ENCODE measurements around the gene RPAIN.
A peak's percentile ranks its signal among the peaks of the same experiment; 100 is the strongest.

Gene RPAIN

GRCh38 chr17:5439446-5439764 lies 19.4 kb downstream of the RPAIN start:
- peak overlapping the region; percentile 7 for H3K27ac ChIP-seq (ENCODE audit: low read depth, low read length)
- H3K27me3 ChIP-seq (ENCODE audit: control insufficient read depth in 1 of 2, insufficient read depth in 2 of 2, low read length in 2 of 2): no peaks in the 10 kb centered on the region
- H3K36me3 ChIP-seq (ENCODE audit: control insufficient read depth in 1 of 2, insufficient read depth in 2 of 2, low read length in 2 of 2): peaks cover 19 to 40% of the 10 kb centered on the region in 2 donors
- H3K9ac ChIP-seq (ENCODE audit: low read depth in 1 of 2, low read length in 2 of 2): peak overlapping the region; percentile 80 to 81
- peak overlapping the region; percentile 84 to 85 for H3K4me3 ChIP-seq (ENCODE audit: low read depth in 1 of 2, low read length in 2 of 2)
- H3K4me1 ChIP-seq (ENCODE audit: control insufficient read depth in 1 of 2, insufficient read depth in 2 of 2, low read length in 2 of 2): peaks cover 20 to 21% of the 10 kb centered on the region in 2 donors
- no peaks in the 10 kb centered on the region for H3K9me3 ChIP-seq (ENCODE audit: control insufficient read depth in 1 of 2, low read length in 2 of 2)

- Histone ChIP-seq H3K36me3 (ENCODE audit: control insufficient read depth in 1 of 2, insufficient read depth in 2 of 2, low read length in 2 of 2) (peaks cover 24 to 52% of the 10 kb centered on the region in 2 donors), H3K27me3 (ENCODE audit: control insufficient read depth in 1 of 2, insufficient read depth in 2 of 2, low read length in 2 of 2) (no peaks in the 10 kb centered on the region), H3K9me3 (ENCODE audit: control insufficient read depth in 1 of 2, low read length in 2 of 2) (no peaks in the 10 kb centered on the region), H3K27ac (ENCODE audit: low read depth, low read length) (no peak overlapping the region), H3K4me1 (ENCODE audit: control insufficient read depth in 1 of 2, insufficient read depth in 2 of 2, low read length in 2 of 2) (peaks cover 5% of the 10 kb centered on the region in 2 donors), H3K9ac (ENCODE audit: low read depth in 1 of 2, low read length in 2 of 2) (no peak overlapping the region), H3K4me3 (ENCODE audit: low read depth in 1 of 2, low read length in 2 of 2) (no peak overlapping the region)
Observed at GRCh38 chr17:5443728-5444127, 23.7 kb downstream of the RPAIN start.

- no peaks in the 10 kb centered on the region for H3K27me3 ChIP-seq (ENCODE audit: control insufficient read depth in 1 of 2, insufficient read depth in 2 of 2, low read length in 2 of 2)
- no peak overlapping the region for H3K9ac ChIP-seq (ENCODE audit: low read depth in 1 of 2, low read length in 2 of 2)
- H3K9me3 ChIP-seq (ENCODE audit: control insufficient read depth in 1 of 2, low read length in 2 of 2): no peaks in the 10 kb centered on the region
- peaks cover 5% of the 10 kb centered on the region in 2 donors for H3K4me1 ChIP-seq (ENCODE audit: control insufficient read depth in 1 of 2, insufficient read depth in 2 of 2, low read length in 2 of 2)
- no peak overlapping the region for H3K4me3 ChIP-seq (ENCODE audit: low read depth in 1 of 2, low read length in 2 of 2)
- no peak overlapping the region for H3K27ac ChIP-seq (ENCODE audit: low read depth, low read length)
- peaks cover 24 to 55% of the 10 kb centered on the region in 2 donors for H3K36me3 ChIP-seq (ENCODE audit: control insufficient read depth in 1 of 2, insufficient read depth in 2 of 2, low read length in 2 of 2)
Observed at GRCh38 chr17:5444209-5444608, 24.2 kb downstream of the RPAIN start.

GRCh38 chr17:5446786-5447185 lies 26.8 kb downstream of the RPAIN start:
- no peaks in the 10 kb centered on the region for H3K27me3 ChIP-seq (ENCODE audit: control insufficient read depth in 1 of 2, insufficient read depth in 2 of 2, low read length in 2 of 2)
- no peak overlapping the region for H3K4me3 ChIP-seq (ENCODE audit: low read depth in 1 of 2, low read length in 2 of 2)
- H3K36me3 ChIP-seq (ENCODE audit: control insufficient read depth in 1 of 2, insufficient read depth in 2 of 2, low read length in 2 of 2): peaks cover 24 to 71% of the 10 kb centered on the region in 2 donors
- no peaks in the 10 kb centered on the region for H3K4me1 ChIP-seq (ENCODE audit: control insufficient read depth in 1 of 2, insufficient read depth in 2 of 2, low read length in 2 of 2)
- H3K27ac ChIP-seq (ENCODE audit: low read depth, low read length): no peak overlapping the region
- no peaks in the 10 kb centered on the region for H3K9me3 ChIP-seq (ENCODE audit: control insufficient read depth in 1 of 2, low read length in 2 of 2)
- H3K9ac ChIP-seq (ENCODE audit: low read depth in 1 of 2, low read length in 2 of 2): no peak overlapping the region

- no peak overlapping the region for H3K4me3 ChIP-seq (ENCODE audit: low read depth in 1 of 2, low read length in 2 of 2)
Observed at GRCh38 chr17:5464717-5465507, 44.9 kb downstream of the RPAIN start.

GRCh38 chr17:5466295-5466694 lies 46.3 kb downstream of the RPAIN start:
- H3K9ac ChIP-seq (ENCODE audit: low read depth in 1 of 2, low read length in 2 of 2): no peak overlapping the region
- H3K9me3 ChIP-seq (ENCODE audit: control insufficient read depth in 1 of 2, low read length in 2 of 2): no peaks in the 10 kb centered on the region
- no peaks in the 10 kb centered on the region for H3K36me3 ChIP-seq (ENCODE audit: control insufficient read depth in 1 of 2, insufficient read depth in 2 of 2, low read length in 2 of 2)
- no peak overlapping the region for H3K27ac ChIP-seq (ENCODE audit: low read depth, low read length)
- H3K4me1 ChIP-seq (ENCODE audit: control insufficient read depth in 1 of 2, insufficient read depth in 2 of 2, low read length in 2 of 2): peaks cover 8 to 13% of the 10 kb centered on the region in 2 donors
- no peaks in the 10 kb centered on the region for H3K27me3 ChIP-seq (ENCODE audit: control insufficient read depth in 1 of 2, insufficient read depth in 2 of 2, low read length in 2 of 2)
- H3K4me3 ChIP-seq (ENCODE audit: low read depth in 1 of 2, low read length in 2 of 2): no peak overlapping the region

More at GRCh38 chr17:5464717-5465507, 44.9 kb downstream of the RPAIN start:
- H3K27me3 ChIP-seq (ENCODE audit: control insufficient read depth in 1 of 2, insufficient read depth in 2 of 2, low read length in 2 of 2): no peaks in the 10 kb centered on the region
- H3K27ac ChIP-seq (ENCODE audit: low read depth, low read length): no peak overlapping the region
- H3K9ac ChIP-seq (ENCODE audit: low read depth in 1 of 2, low read length in 2 of 2): no peak overlapping the region
- H3K36me3 ChIP-seq (ENCODE audit: control insufficient read depth in 1 of 2, insufficient read depth in 2 of 2, low read length in 2 of 2): peaks cover 0 to 11% of the 10 kb centered on the region in 2 donors
- peaks cover 8 to 13% of the 10 kb centered on the region in 2 donors for H3K4me1 ChIP-seq (ENCODE audit: control insufficient read depth in 1 of 2, insufficient read depth in 2 of 2, low read length in 2 of 2)
- H3K9me3 ChIP-seq (ENCODE audit: control insufficient read depth in 1 of 2, low read length in 2 of 2): no peaks in the 10 kb centered on the region

GRCh38 chr17:5467416-5467815 lies 47.4 kb downstream of the RPAIN start:
- Histone ChIP-seq H3K4me3 (ENCODE audit: low read depth in 1 of 2, low read length in 2 of 2) (peak overlapping the region; percentile 93 to 94), H3K27me3 (ENCODE audit: control insufficient read depth in 1 of 2, insufficient read depth in 2 of 2, low read length in 2 of 2) (no peaks in the 10 kb centered on the region), H3K9ac (ENCODE audit: low read depth in 1 of 2, low read length in 2 of 2) (peak overlapping the region; percentile 78 to 81), H3K27ac (ENCODE audit: low read depth, low read length) (no peak overlapping the region), H3K9me3 (ENCODE audit: control insufficient read depth in 1 of 2, low read length in 2 of 2) (no peaks in the 10 kb centered on the region), H3K36me3 (ENCODE audit: control insufficient read depth in 1 of 2, insufficient read depth in 2 of 2, low read length in 2 of 2) (peaks cover 6 to 8% of the 10 kb centered on the region in 2 donors), H3K4me1 (ENCODE audit: control insufficient read depth in 1 of 2, insufficient read depth in 2 of 2, low read length in 2 of 2) (peaks cover 8 to 13% of the 10 kb centered on the region in 2 donors)

GRCh38 chr17:5468075-5468473 lies 48.1 kb downstream of the RPAIN start:
- H3K27ac ChIP-seq (ENCODE audit: low read depth, low read length): no peak overlapping the region
- H3K9ac ChIP-seq (ENCODE audit: low read depth in 1 of 2, low read length in 2 of 2): peak overlapping the region; percentile 78 to 81
- no peaks in the 10 kb centered on the region for H3K27me3 ChIP-seq (ENCODE audit: control insufficient read depth in 1 of 2, insufficient read depth in 2 of 2, low read length in 2 of 2)
- H3K4me3 ChIP-seq (ENCODE audit: low read depth in 1 of 2, low read length in 2 of 2): peak overlapping the region; percentile 93 to 94
- peaks cover 9 to 10% of the 10 kb centered on the region in 2 donors for H3K36me3 ChIP-seq (ENCODE audit: control insufficient read depth in 1 of 2, insufficient read depth in 2 of 2, low read length in 2 of 2)
- H3K4me1 ChIP-seq (ENCODE audit: control insufficient read depth in 1 of 2, insufficient read depth in 2 of 2, low read length in 2 of 2): peaks cover 8 to 13% of the 10 kb centered on the region in 2 donors
- H3K9me3 ChIP-seq (ENCODE audit: control insufficient read depth in 1 of 2, low read length in 2 of 2): no peaks in the 10 kb centered on the region

GRCh38 chr17:5472511-5472910 lies 52.5 kb downstream of the RPAIN start:
- H3K36me3 ChIP-seq (ENCODE audit: control insufficient read depth in 1 of 2, insufficient read depth in 2 of 2, low read length in 2 of 2): peaks cover 36 to 44% of the 10 kb centered on the region in 2 donors
- H3K9ac ChIP-seq (ENCODE audit: low read depth in 1 of 2, low read length in 2 of 2): no peak overlapping the region
- no peaks in the 10 kb centered on the region for H3K9me3 ChIP-seq (ENCODE audit: control insufficient read depth in 1 of 2, low read length in 2 of 2)
- no peak overlapping the region for H3K4me3 ChIP-seq (ENCODE audit: low read depth in 1 of 2, low read length in 2 of 2)
- peaks cover 2 to 9% of the 10 kb centered on the region in 2 donors for H3K4me1 ChIP-seq (ENCODE audit: control insufficient read depth in 1 of 2, insufficient read depth in 2 of 2, low read length in 2 of 2)
- no peak overlapping the region for H3K27ac ChIP-seq (ENCODE audit: low read depth, low read length)
- no peaks in the 10 kb centered on the region for H3K27me3 ChIP-seq (ENCODE audit: control insufficient read depth in 1 of 2, insufficient read depth in 2 of 2, low read length in 2 of 2)

- Histone ChIP-seq H3K9ac (ENCODE audit: low read depth in 1 of 2, low read length in 2 of 2) (no peak overlapping the region), H3K4me1 (ENCODE audit: control insufficient read depth in 1 of 2, insufficient read depth in 2 of 2, low read length in 2 of 2) (no peaks in the 10 kb centered on the region), H3K27ac (ENCODE audit: low read depth, low read length) (no peak overlapping the region), H3K27me3 (ENCODE audit: control insufficient read depth in 1 of 2, insufficient read depth in 2 of 2, low read length in 2 of 2) (no peaks in the 10 kb centered on the region), H3K9me3 (ENCODE audit: control insufficient read depth in 1 of 2, low read length in 2 of 2) (no peaks in the 10 kb centered on the region), H3K36me3 (ENCODE audit: control insufficient read depth in 1 of 2, insufficient read depth in 2 of 2, low read length in 2 of 2) (peaks cover 47 to 57% of the 10 kb centered on the region in 2 donors), H3K4me3 (ENCODE audit: low read depth in 1 of 2, low read length in 2 of 2) (no peak overlapping the region)
Observed at GRCh38 chr17:5473906-5474305, 53.9 kb downstream of the RPAIN start.

Data from duodenal mucosa (tissue), 2 donors.